Transverse colon (tissue), 3 donors: ENCODE results near the gene FNBP1.

Experiments
- CTCF ChIP-seq, 5 experiments: fragments of 200-600 bp in 3 of 5; fragments of 450-650 bp in 2 of 5; sonication (generic) in 3 of 5; IDR thresholded peaks; 1 replicate in 2 of 5; 2 replicates in 3 of 5; pipeline ENCODE4 v1.5.1; 2016 to 2017; ENCODE audit warnings: antibody characterized with exemption in 5 of 5, inconsistent platforms in 3 of 5, mild to moderate bottlenecking in 2 of 5, moderate library complexity in 1 of 5
- EP300 ChIP-seq: sonication (generic); formaldehyde crosslinking; IDR thresholded peaks from one replicate; pipeline ENCODE4 v1.6.1; 2017; ENCODE audit warnings: antibody characterized with exemption, low read depth
- POLR2A ChIP-seq: fragments of 450-650 bp; IDR thresholded peaks from one replicate; pipeline ENCODE4 v1.6.1; 2016; ENCODE audit warnings: antibody characterized with exemption, mild to moderate bottlenecking, moderate library complexity

GRCh38 chr9:129949821-129950220 is 93.2 kb downstream of the FNBP1 start:
- TF ChIP-seq EP300 (no peak), CTCF (IDR thresholded peaks at IDR 0.05) (no peak), POLR2A (no peak)
